DMS 273 (cell line): Measurements from ENCODE around the gene DECR2.
"Not testable (repeated sequence)": the region's sequence is repeated elsewhere in the genome, so short reads cannot be mapped to it uniquely, and the experiment has no call there.

Experiments used
- DNase-seq: peaks from one replicate; lab custom pipeline; 2025; ENCODE audit not compliant: unreplicated experiment; lab: John Stamatoyannopoulos, UW

DECR2 gene

DNA sequence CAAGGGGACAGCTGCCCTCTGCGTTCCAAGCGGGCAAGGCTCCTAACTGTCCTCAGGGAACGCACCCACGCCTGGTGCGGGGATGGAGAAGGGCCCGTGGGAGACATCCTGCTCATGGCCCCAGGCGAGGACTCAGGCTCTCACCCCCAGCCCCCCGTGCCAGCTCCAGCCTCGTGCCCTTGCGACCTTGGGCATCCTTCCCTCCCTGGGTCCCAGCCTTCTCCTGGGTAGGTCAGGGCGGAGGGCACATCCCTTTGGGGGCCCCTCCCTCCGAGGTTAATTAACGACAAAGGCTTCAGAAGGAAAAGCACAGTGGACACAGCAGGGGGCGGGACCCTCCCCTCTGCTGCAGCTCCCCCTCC is 22.9 kb upstream of the DECR2 start:
- DNase-seq = no peak

GRCh38 chr16:379183-379960 is 22.3 kb upstream of the DECR2 start:
- DNase-seq = no peak

DNA sequence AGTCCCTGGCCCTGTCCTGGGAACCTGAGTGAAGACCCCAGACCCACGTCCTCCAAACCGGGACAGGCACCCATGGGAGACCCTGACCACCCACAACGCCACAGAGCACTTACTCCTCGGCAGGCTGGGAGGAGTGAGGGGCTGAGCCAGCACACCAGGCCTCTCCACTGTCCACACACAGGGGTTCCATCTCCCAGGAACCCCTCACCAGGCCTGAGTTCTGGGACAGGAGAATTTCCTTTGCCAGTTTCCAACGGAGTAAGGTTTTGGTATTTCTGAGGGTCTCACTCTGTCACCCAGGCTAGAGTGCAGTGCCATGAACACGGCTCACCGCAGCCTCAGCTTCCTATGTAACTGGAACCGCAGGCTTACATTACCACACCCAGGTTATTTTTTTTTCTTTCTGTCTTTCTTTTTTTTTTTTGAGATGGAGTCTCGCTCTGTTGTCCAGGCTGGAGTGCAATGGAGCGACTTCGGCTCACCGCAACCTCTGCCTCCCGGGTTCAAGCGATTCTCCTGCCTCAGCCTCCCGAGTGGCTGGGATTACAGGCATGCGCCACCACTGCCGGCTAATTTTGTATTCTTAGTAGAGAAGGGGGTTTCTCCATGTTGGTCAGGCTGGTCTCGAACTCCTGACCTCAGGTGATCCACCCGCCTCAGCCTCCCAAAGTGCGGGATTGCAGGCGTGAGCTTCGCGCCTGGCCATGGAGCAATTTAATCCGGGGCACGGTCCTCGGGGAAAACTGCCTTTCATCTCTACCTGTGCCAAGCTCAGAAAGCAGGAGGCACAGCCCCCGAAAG is 21.5 kb upstream of the DECR2 start:
- DNase-seq = no peak

GRCh38 chr16:380762-381011 is 21.0 kb upstream of the DECR2 start:
- DNase-seq = no peak

- peak; percentile 77 for DNase-seq
Observed at GRCh38 chr16:381012-381788, 20.5 kb upstream of the DECR2 start.

GRCh38 chr16:381789-382717 is 19.6 kb upstream of the DECR2 start, which contains the start of gene PGAP6:
Gene PGAP6, minus strand, starts transcription at chr16:381978. Its CDS starts 157 bp downstream, at chr16:381821.
- DNase-seq = peak; percentile 80

GRCh38 chr16:383326-384051 is 18.2 kb upstream of the DECR2 start:
- DNase-seq = no peak

DNA sequence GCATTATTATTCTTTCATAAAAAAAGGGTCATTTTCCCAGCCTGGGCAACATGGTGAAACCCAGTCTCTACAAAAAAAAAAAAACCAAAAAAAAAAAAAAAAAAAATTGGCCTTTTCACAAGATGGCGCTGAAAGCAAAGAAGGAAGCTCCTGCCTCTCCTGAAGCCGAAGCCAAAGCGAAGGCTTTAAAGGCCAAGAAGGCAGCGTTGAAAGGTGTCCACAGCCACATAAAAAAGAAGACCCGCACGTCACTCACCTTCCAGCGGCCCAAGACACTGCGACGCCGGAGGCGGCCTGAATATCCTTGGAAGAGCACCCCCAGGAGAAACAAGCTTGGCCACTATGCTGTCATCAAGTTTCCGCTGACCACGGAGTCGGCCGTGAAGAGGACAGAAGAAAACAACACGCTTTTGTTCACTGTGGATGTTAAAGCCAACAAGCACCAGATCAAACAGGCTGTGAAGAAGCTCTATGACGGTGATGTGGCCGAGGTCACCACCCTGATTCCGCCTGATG is 15.0 kb upstream of the DECR2 start:
- no peak for DNase-seq

DNA sequence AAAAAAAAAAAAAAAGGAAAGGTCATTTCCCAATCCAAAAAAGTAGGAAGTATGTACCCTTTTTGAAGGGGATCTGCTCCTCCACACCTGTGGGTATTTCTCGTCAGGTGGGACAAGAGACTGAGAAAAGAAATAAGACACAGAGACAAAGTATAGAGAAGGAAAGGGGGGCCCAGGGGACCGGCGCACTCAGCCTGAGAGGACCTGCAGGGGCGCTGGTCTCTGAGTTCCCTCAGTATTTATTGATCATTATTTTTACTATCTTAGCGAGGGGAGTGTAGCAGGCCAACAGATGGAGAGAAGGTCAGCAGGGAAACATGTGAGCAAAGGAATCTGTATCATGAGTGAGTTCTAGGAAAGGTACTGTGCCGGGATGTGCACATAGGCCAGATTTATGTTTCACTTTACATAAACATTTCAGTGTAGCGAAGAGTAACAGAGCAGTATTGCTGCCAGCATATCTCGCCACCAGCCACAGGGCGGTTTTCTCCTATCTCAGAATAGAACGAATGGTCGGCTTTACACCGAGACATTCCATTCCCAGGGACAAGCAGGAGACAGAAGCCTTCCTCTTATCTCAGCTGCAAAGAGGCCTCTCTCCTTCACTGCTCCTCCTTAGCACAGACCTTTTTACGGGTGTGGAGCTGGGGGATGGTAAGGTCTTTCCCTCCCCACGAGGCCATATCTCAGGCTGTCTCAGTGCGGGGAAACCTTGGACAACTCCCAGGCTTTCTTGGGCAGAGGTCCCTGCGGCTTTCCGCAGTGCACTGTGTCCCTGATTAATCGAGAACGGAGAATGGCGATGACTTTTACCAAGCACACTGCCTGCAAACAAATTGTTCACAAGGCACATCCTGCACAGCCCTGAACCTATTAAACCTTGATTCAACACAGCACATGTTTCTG is 13.7 kb upstream of the DECR2 start:
- not testable (repeated sequence) for DNase-seq

DNA sequence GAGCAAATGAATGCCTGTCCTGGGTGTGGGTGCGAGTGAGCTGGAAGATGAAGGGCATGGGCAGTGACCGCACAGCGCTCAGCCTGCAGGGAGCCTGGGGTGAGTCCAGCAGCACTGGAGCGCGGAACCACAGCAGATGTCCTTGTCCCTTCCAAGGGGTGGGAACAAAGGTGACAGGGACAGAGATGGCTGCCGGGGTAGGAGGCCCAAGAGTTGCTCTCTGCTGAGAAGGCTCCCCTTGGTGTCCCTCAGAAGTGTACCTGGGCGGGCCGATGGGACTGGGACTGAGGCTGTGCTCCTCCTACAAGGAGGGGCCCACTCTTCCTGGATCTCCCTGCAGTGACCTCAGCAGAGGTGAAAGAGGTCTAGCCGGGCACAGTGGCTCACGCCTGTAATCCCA is 12.3 kb upstream of the DECR2 start:
- no peak for DNase-seq

GRCh38 chr16:391885-392335 is 9.8 kb upstream of the DECR2 start:
- DNase-seq = peak; percentile 84

- no peak for DNase-seq
Observed at GRCh38 chr16:392450-393030, 9.1 kb upstream of the DECR2 start.

DNA sequence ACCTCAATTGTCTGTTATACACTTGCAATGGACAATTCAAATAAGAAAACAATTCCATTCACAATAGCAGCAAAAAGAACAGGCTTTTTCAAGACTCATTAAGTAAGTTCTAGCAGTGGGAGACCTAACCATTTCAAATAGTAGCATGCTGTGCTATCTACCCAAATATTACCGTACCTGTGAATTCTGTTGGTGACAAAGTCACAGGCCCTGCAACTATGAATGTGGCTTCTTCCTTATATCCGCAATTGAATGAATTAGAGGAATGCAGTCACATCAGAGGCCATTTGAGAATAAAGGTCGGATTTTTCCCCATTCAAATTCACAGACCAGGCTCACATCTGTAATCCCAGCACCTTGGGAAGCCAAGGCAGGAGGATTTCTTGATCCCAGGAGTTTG is 5.5 kb upstream of the DECR2 start:
- no peak for DNase-seq

DNA sequence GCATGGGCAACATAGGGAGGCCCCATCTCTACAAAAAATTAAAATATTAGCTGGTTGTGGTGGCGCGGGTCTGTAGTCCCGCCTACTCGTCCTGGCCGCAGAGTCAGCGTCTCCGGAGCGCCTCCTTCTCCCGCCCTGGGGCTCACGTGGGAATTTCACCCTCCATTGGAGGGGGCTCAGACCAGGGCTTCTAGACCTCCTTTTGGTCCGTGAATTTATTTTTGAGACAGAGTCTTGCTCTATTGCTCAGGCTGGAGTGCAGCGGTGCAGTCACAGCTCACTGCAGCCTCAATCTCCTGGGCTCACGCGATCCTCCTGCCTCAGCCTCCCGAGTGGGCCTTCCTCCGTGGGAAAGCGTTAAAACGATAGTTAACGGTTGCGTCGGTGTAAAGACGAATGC is 5.1 kb upstream of the DECR2 start:
- DNase-seq = peak; percentile 88

DNA sequence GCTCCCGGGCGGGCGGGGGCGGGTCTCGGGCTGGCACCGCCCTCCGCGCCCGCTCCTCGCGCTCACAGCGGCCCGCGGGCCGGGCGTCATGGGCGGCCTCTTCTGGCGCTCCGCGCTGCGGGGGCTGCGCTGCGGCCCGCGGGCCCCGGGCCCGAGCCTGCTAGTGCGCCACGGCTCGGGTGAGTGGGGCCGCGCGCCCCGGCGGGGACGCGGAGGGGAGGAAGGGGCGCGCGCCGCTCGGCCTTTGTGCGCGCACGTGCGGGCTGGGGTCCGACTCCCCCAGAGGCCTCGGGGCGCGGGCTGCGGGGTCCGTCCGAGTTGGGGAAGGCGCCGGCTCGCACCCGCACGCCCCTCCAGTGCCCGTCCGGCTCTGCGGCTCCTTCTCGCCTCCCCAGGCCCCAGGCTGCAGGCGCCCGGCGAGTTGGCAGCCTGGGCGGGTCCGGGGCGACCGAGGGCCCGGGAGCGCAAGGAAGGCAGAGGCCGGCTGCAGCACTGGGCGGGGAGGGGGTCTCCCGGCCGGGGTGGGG is 4.5 kb upstream of the DECR2 start, which contains the start of gene NME4:
Gene NME4 (plus strand): TSS at position 65 of the 527 bp plus-strand sequence. CDS start 24 bp downstream, at position 89.
- peak; percentile 83 for DNase-seq

- DNase-seq = peak; percentile 85
Observed at GRCh38 chr16:397736-398332, 3.9 kb upstream of the DECR2 start.

- no peak for DNase-seq
Observed at GRCh38 chr16:398561-399339, 2.9 kb upstream of the DECR2 start.
